ENCODE results near the gene SMOC1.

GRCh38 chr14:69986336-69986735 is 107.1 kb downstream of the SMOC1 start:
- TF ChIP-seq CTCF (IDR thresholded peaks at IDR 0.05) = no peak
- TF ChIP-seq POLR2A (IDR thresholded peaks at IDR 0.05) = no peak

Data from stomach (tissue), 4 donors.